MV-4-11 (cell line): ENCODE results near the gene USP10.

Source experiments
- DNase-seq: peaks from one replicate; lab custom pipeline; 2025; lab: John Stamatoyannopoulos, UW

USP10 gene

DNA sequence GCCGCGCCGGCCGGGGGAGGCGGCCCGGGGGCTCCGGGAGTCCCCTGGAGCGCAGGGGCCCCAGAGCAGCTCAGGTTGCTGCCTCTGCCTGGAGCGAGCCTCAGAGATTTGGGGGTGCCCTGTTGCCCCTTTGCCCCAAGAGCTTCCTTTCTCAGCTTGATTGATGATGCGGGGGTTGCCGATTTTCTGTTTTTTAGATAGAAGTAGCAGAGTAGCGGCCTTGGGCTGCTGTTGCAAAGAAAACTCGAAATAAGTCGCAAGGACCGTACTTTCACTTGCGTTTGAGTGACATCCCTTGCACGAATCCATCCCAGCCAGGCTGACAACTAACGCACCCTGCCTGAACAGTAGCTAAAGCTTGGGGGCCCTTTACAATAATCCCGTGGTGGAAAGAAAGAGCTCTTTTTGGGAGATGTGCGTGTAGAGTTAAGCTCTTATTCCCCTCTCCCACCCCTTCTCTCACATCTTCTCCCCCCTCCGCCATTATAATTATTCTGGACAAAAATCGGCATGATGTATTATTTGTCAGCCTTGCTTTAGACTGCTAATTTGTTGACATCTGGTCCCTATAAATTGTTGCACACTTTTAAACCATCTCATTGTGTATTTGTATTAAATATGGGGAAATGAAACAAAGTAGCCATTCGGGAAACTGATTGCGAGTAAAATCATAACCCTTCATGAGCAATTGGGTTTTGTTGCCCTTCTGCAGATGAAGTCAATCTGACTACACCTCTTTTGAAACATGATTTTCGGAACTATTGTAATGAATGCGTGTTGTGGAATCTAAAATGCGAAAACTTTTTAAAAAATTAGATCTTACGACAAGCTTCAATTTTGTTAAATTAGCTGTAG, 873 bp downstream of the USP10 start:
- peak; percentile 22 for DNase-seq

DNA sequence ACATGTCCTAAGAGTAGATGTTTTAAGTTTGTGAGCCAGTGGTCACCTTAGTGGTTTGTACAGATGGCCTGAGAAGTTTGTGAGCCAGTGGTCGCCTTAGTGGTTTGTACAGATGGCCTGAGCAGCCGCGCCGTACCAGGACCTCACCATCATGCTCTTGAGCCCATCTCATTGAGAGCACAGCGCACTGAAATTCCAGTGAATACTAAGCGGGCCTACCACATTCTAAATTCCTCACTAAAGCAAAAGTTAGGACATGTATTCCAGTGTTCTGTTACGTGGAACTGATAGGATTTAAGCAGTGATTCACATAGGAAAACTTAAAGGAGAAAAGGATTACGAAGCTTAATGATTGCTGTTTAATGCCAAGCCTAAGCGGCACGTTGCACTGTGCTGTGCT, 3.9 kb downstream of the USP10 start:
- no peak for DNase-seq

DNA sequence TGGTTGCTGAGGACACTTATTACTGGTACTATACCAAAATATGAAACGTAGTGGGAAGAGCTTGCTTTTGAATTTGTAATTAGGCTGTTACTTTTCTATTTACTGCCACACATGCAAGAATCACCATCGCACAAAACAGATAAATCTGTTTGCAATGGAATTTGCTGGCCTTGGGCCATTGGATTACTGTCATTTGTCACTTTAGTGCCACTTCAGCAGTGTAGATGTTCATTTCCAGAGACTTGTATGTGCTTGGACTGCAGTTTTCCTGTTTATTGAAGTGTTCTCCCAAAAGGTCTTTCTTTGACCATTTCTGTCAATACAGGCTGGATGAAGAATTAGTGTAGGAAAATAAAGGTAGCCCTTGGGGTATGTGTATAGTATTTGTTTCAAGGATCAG, 4.5 kb downstream of the USP10 start:
- DNase-seq, result no peak

DNA sequence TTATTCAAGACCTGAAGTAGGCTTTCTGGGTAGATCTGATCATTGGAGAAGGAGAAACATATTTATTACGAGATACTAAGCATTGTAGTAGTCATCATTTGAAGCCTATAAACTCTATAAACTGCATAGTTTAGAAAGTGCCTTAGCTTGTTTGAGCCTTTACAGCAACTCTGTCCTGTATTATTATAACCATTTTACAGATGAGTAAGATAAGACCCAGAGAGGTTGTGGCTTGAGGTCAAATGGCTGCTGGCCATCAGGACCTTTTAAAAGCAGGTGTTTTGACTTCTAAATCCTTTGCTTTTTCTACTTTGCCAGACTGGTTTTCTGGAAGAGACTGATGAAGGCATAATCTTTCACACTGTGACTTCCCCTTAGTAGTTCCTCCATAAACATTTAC, 7.1 kb downstream of the USP10 start:
- DNase-seq, result no peak

DNA sequence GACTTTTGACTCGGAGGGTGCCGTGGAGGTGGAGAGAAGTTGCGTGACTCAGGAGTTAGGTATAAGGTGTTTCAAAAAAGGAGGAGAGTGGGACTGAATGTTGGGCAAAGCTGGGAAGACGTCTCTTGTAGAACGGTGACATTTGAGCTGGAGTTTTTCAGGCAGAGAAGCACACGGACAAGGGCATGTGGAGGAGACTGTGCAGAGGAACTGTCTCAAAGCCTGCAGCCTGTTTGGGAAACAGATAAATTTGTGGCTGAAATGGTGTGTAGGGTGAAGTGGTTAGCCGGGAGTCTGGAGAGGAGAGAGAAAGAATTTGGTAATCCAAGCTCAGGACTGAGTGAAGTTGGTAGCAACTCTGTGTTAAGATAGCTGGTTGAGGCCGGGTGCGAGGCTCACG, 9.8 kb downstream of the USP10 start:
- no peak for DNase-seq

DNA sequence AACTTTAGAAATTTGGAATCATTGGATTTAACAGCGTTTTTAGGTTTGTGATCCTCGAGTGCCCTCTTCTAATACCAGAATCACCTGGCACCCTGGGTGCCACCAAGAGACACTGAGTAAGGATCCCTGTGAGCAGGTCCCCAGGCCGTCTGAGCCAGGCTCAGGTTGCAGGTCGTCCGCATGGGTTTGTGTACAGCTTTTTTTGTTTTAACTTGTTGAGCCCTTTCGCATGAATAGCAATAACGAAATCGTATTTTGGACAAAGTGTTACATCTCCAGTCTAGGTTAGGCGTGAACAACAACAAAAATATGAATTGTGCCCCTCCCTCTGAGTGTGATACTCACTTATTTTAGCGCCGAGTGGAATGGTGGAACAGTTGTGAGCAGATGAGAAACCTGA, 10.9 kb downstream of the USP10 start:
- no peak for DNase-seq

DNA sequence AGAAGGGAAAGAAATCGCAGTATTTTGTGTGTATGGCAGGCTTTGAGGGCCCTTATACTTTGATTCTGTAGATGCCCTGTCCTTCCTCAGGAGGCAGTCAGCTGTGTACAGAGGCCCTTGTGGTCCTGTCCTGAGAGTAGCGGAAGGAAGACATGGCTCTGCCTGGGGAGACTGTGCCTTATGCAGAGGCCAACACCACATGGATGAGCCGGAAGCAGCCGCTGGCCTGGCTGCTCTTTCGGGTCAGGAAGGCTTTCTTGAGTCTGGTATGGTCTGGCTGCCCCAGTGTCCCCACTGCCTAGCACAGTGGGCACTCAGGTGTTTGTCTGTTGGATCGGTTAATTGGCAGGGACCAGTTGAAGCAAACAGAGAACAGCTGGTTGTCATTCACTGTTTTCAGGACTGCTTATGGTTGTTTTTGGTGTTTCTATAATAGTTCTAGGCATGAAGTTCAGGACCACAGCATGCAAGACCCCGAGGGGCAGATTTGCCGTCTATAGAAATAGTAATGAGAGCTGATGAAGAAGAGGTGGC, 12.4 kb downstream of the USP10 start:
- no peak for DNase-seq

DNA sequence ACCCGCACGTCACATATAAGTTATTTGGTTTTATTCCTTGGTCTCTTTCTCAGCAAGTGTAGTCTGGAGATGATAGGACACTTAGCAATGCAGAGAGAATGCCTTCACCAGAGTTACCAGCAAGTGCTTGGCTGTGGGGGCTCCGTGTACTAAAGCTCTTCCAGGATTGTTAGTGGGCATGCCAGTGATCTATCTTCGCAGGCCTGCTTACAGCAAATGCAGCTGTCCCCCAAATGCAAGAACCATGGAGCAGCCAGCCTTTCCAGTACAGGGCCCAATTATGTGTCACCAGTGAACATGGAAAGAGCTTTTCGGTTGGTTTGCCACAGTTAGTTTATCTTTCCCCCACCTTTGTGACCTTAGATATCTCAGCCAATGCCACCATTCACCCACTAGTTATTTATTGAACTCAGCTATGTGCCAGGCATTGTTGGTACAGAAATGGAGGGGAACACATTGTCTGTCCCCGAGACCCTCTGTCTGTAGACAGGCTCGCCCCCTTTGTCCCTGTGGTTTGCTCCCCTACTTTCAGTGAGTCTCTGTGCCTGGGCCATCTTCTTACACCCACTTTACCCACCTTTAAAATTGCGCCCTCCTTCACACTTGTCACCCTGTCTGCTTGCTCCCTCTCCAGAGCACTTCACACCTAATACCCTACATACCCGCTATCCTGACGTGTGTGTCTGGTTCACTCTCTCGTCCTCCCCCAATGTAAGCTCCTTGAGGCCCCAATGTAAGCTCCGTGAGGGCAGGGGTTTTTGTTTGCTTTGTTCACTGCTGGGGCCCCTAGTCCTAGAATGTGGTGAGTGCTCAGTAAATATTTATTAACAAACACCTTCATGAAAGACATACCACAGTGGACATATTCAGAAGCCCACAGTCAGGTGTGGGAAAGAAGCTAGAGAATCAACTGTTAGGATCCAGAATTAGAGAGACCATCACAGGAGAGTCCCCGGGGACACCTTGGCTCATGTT, 13.3 kb downstream of the USP10 start:
- no peak for DNase-seq

DNA sequence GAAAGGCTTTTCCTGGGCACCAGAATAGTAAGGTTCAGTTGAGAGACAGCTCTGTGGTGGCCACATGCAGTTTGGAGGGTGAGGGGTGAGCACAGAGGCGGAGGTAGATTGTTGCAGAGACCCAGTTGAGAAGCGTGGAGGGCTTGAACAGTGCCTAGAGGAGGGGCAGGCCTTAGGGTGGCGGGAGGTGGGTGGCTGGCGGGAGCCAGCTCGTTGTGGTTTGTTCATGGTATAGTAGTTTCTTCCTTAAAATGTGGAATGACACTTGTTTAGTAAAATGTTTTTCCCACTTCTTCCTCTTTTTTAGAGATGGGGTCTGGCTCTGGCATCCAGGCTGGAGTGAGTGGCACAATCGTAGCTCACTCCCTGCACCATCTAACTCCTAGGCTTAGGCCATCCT, 14.2 kb downstream of the USP10 start:
- DNase-seq, result peak; percentile 80

DNA sequence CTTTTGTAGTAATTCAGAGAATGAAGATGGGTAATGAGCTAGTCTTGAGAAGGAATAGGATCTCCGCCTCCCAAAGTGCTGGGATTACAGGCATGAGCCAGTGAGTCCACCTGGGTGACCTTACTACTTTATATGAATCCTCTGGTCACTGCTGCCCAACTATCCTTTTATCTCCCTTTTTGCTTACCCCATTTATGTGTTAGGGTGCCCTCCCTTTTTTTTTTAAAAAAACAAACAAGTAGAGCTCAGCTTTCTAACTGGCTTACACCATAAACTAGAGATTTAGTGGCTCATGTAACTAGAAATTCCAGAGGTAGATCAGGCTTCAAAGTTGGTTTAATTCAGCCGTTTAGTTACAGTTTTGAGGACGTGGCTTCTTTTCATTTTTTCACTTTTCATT, 15.6 kb downstream of the USP10 start:
- DNase-seq, result no peak

DNA sequence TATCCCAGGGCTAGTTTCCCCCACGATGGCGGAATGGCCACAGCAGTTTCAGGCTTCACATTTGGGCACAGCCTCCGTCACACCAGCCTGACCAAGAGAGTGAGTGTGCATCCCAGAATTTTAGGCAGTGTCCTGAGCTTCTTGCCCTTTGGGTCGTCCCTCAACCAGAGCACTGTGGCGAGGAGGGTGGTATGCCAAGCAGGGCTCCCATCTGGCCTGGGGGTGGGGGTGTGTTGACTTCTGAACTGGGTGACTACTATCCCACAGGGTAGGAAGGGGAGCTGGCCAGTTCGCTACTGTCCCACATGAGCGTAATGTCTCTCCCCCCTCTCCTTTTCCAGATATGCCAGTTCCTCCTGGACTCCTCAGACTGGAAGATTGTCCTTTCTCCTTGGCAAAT, 16.1 kb downstream of the USP10 start:
- DNase-seq, result no peak

DNA sequence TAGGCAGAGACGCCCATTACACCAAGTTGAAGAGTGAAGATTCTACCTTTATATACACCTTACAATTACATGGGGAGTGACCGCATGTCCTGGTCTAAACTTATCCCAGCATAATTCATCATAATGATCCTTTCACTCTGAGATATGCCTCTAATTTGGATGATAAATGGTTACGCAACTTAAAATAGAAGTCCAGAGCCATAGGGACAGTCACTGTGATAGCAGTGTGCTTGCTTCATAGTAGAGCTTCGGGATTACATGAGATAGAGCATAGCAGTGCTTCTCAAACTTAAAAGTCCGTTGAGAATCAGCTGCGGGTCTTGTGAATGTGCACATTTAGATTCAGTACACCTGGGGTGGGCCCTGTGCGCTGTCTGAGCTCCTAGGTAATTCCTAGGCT, 16.9 kb downstream of the USP10 start:
- no peak for DNase-seq

DNA sequence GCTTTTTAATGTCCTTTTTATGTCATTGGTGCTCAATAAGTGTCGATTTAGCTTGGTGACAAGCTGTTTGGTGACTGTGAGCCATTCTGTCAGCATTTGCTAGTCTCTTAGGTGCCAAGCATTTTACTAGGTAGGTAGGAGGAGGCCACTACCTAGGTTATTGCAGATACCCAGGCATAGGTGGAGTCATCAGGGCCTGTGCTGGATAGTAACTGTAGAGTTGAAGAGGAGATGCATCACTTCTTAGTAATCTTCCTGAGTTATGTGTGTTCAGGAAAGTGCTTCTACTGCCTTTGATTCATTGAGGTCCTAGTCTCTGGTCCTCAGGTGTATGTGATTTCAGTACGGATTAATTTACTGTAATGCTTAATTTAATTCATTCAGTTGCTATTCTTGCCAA, 17.7 kb downstream of the USP10 start:
- DNase-seq, result no peak

DNA sequence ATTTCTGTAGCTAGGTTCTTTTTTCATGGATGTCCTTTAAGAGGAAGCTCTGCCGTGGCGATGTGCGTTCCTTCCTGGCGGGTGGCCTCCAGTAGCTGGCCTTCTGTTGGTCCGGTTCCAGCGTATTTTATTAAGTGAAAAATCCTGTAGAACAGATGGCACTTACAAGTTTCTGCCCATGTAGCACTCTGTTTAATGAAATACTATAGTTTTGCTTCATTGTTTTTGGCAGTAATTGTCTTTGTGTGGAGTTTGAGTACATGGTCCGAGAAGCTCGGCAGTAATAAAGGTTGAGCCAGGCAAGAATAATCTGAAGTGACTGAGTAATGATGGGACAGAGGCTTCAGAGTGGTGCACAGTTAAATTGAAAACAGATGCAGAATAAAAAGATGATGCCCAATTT, 20.4 kb downstream of the USP10 start:
- no peak for DNase-seq

DNA sequence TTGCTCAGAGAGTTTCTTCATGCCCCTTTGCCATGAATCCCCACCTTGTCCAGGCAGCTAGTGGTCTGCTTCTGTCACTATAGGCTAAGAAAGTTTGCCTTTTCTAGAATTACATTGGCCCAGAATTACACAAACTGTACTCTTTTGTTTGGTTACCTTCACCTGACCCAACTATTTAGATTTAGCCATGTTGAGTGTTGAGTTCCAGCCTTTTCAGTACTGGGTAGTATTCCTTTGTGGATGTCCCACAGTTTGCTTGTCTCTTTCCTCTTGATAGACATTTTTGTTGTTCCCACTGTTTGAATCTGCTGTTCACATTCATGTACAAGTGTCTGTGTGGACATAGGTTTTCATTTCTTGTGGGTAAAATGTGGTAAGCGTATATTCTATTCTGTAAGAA, 22.3 kb downstream of the USP10 start:
- DNase-seq, result no peak

DNA sequence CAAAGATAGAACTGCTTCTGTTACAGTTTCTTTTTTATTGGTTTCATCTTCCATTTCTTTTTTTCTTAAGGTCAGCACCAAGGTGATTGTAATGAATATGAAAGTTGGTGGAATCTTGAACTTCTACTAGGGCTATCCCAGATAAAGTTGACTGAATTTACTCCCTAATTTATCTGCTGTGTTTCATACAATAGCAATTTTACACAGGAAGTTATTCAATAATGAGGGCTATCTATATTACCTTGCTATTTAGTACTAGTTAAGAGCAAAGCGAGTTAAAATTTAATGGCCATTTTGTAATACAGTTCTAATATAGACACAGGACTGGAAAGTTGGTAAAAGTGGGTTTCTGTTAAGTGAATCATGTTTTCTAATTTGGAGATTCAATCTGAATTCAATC, 24.1 kb downstream of the USP10 start:
- no peak for DNase-seq

DNA sequence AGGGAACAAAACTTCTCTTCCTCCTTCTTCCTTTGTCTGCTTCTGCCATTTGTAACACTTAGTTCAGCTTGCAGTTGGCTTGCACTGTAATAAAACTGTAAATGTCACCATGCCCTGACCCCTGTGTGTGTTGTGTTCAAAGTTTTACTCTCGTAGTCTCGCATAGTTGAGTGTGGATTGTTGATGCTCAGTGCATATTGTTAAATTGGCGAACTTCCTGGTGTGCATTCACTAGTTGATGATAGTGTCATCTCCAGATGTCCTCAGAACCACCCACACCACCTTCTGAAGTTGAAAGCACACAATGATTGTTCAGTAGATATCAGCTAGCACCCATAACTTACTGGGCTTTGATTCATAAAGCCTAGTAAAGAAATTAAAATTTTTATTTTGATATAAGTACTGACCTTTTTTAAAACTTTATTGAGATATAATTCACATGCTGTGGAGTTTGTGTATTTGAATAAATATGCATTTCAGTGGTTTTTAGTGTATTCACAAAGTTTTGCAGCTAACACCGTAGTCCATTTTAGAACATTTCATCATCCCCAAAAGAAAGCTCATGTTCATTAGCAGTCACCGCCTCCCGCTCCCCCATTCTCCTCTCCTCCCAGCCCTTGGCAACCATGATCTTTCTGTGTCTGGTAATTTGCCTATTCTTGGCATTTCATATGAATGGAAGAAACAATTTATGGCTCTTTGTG, 25.0 kb downstream of the USP10 start:
- no peak for DNase-seq

DNA sequence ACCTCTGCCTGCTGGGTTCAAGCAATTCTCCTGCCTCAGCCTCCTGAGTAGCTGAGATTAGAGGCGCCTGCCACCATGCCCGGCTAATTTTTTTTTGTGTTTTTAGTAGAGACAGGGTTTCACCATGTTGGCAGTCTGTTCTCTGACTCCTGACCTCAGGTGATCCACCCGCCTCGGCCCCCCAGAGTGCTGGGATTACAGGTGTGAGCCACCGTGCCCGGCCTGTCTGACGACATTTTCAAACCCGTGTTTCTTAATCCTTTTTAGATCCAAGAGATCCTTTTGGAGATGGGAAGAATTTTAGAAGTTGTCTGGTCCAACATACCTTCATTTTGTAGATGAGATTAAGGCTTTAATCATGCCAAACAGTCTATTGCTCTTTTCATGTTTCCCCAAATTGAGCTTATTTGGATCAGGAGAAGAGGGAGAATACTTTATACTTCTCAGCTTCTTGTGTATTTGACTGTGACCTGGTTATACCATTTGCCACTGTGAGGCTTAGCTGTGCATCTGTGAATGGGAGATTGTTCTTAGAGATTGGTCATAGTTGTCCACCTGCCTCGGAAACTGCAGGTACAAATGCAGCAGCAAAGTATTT, 25.8 kb downstream of the USP10 start:
- no peak for DNase-seq

DNA sequence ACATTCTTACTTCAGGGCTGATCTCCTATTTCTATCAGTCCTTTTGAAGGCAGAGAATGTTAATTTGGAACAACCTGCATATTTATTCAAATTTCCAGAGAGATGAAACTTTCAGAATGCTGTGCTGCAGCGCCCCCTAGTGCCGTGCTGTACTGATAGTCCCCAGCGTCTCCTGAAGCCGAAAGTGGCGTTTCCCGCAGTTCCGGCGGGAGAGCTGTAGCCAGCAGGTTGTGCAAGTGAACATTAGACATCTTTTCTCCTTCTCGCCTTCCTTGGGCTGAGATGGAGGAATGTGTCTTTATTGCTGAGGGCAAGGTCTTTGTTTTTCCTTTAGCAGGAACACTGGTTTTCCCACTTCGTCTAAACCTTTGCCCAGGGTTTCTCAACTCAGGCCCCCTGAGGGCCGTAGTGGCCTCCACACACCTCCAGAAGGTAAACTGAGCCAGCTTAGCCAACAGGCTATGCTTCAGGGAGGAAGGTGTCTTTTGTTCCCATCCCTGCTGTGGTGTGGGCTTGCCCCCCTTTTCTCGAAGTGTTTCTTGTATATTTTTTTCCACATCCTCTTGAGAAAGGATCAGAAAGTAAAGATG, 26.4 kb downstream of the USP10 start:
- peak; percentile 77 for DNase-seq

DNA sequence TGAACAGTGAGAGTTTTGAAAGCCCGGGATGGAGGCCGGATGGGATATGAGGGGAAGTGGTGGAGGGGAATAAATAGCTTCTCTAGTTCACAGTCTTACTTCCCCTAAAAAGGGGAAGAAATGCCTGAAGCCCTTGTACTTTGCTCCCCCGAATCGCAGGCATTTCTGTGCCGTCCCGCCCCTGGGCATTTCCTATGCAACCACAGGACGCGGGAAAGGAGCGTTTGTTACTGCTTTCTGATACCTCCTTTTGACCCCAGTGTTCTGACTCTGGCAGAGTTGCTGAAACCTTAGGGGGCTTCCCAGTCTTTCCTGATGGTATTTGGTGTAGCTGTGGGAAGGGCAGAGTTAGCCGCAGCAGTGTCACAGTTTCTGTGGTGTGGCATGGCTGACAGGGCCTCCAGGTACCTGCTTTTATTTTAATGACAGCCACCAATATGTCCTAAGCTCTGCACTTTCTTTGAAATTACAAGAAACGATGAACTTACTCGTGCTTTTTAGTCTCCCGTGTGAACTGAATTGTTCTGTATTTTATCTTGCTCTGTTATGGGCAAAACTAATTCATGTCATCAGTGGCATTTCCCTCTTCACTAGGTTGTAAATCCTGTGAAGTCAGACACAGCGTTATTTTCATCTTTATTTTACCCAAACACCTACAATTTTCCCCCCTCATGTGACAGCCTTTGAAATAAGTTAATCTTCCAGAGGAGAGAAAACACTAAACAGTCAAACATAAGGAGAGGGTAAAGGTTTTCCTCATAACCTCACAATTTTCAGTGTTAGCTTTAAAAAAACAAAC, 27.1 kb downstream of the USP10 start:
- DNase-seq, result peak; percentile 97
